GM12873 (cell line): ENCODE measurements around the gene ZBED1.

Source experiments
- CTCF ChIP-seq: IDR thresholded peaks from 2 replicates; pipeline ENCODE4 v1.5.1; 2012; ENCODE audit warnings: low read depth, mild to moderate bottlenecking, moderate library complexity, low read length, control low read depth; ENCODE audit not compliant: insufficient read depth; ENCODE audit errors: missing control alignments

ZBED1 gene

DNA sequence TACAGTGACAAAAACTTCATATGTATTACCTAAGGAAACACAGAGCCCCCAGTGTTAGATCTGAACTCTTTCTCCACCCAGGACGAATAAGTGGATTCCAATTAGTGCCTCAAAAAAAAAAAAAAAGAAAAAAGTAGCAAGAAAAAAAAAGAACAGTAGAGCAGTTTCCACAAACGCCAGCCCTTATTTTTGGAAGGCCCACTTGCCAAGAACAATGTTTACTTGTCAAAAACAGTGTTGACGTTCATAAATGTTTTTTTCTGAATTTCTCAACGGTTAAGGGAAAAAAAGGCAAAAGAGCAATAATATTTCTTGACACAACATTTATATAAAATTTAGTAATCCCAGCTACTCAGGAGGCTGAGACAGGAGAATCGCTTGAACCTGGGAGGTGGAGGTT is 38.7 kb downstream of the ZBED1 start:
- TF ChIP-seq CTCF = no peak

- no peak for TF ChIP-seq CTCF
Observed at GRCh38 chrX:2461711-2462016, 39.1 kb downstream of the ZBED1 start.

DNA sequence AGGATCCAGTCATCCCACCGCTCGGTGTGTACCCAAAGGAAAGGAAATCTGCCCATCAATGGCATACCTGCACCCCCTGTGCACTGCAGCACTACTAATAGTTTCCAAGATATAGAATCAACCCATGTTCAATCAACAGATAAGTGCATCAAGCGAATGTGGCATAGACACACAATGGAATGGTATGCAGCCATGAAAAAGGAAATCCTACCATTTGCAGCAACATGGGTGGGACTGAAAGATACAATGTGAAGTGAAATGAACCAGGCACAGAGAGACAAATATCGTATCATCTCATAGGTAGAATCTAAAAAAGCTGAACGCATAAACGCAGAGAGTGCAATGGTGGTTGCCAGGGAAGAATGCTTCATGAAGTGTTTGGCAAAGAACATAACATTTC is 42.5 kb downstream of the ZBED1 start:
- no peak for TF ChIP-seq CTCF

- no peak for TF ChIP-seq CTCF
Observed at GRCh38 chrX:2457289-2458133, 43.3 kb downstream of the ZBED1 start.

DNA sequence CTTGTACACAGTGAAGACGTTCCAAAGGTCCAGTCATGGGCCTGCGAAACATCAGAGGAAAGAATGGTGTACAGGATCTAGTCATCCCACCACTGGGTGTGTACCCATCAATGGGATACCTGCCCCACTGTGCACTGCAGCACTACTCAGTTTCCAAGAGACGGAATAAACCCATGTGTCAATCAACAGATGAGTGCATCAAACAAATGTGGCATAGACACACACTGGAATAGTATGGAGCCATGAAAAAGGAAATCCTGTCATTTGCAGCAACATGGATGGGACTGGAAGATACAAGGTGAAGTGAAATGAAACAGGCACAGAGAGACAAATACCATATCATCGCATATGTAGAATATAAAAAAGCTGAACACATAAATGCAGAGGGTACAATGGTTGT is 48.0 kb downstream of the ZBED1 start:
- no peak for TF ChIP-seq CTCF

DNA sequence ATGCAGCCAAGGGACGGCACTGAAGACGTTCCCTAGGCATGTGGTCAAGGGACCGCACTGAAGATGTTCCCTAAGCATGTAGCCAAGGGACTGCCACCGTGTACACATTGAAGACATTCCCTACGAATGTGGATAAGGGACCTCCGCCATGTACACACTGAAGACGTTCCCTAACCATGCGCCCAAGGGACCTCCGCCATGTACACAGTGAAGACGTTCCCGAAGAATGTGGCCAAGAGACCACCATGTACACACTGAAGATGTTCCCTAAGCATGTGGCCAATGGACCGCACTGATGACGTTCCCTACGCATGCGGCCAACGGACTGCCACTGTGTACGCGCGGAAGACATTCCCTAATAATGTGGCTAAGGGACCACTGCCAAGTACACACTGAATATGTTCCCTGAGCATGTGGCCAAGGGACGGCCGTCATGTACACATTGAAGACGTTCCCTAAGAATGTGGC is 48.4 kb downstream of the ZBED1 start:
- no peak for TF ChIP-seq CTCF

- TF ChIP-seq CTCF = no peak
Observed at GRCh38 chrX:2451501-2452316, 49.1 kb downstream of the ZBED1 start.
